Measurements from ENCODE around the gene HAUS2. TPM values are rescaled to one million over a fixed set of nuclear protein-coding genes. Genes with fewer than 3 reads are reported as not detected.

The HAUS2 gene
- total and polyA plus RNA-seq, 2 of the 4 experiments (the other 2 are of a cell fraction): 18.4 to 22.4 TPM

- Histone ChIP-seq H2BK120ac (ENCODE audit: low read depth, low read length) (no peak overlapping the region), H2BK20ac (ENCODE audit: low read depth, low read length) (no peak overlapping the region), H3K9ac (ENCODE audit: low read depth, low read length) (no peak overlapping the region), H3K4ac (ENCODE audit: low read depth, low read length) (no peak overlapping the region), H3K4me3 (ENCODE audit: insufficient read depth, low read depth, low read length) (no peak overlapping the region), H3K27ac (ENCODE audit: insufficient read depth, low read length) (no peak overlapping the region), H4K5ac (ENCODE audit: low read depth, low read length) (no peak overlapping the region), H2BK15ac (ENCODE audit: low read depth, low read length) (no peak overlapping the region), H3K36me3 (ENCODE audit: control insufficient read depth, insufficient read depth, low read length) (peaks cover 3% of the 10 kb centered on the region; the same call in 1 of the 2 replicates), H3K9me3 (ENCODE audit: control insufficient read depth, insufficient read depth, low read length) (no peaks in the 10 kb centered on the region), H3K18ac (ENCODE audit: low read depth, low read length) (no peak overlapping the region), H3K4me1 (ENCODE audit: control insufficient read depth, insufficient read depth, low read length) (no peaks in the 10 kb centered on the region), H3K14ac (replicated peaks; ENCODE audit: low read depth, low read length) (no peak overlapping the region), H2AK9ac (replicated peaks; ENCODE audit: low read depth, low read length, poor library complexity) (no peak overlapping the region), H3K27me3 (ENCODE audit: control insufficient read depth, insufficient read depth, low read length) (no peaks in the 10 kb centered on the region), H2BK5ac (ENCODE audit: low read depth, low read length, poor library complexity, severe bottlenecking) (no peak overlapping the region), H2AK5ac (ENCODE audit: low read depth, low read length) (no peak overlapping the region), H3K23ac (ENCODE audit: low read depth, low read length) (no peak overlapping the region), H3K79me1 (ENCODE audit: low read depth in 1 of 2, low read length in 2 of 2) (0 out of 4 replicates have a peak, but pooled peaks cover 0 to 4% of the 10 kb centered on the region in 2 experiments), H3K9me1 (ENCODE audit: insufficient read depth, low read length) (0 out of 2 replicates have a peak, but pooled peaks cover 3% of the 10 kb centered on the region), H4K20me1 (ENCODE audit: insufficient read depth, low read length) (no peaks in the 10 kb centered on the region), H4K8ac (ENCODE audit: low read depth in 2 of 2, low read length in 2 of 2) (no peak overlapping the region), H3K4me2 (ENCODE audit: low read depth, low read length) (no peak overlapping the region), H3K56ac (ENCODE audit: extremely low read depth, insufficient read depth, low read length) (no peak overlapping the region), H2AFZ (replicated peaks; ENCODE audit: low read length, poor library complexity) (no peak overlapping the region), H4K91ac (ENCODE audit: insufficient read depth, low read depth, low read length) (no peak overlapping the region)
- TF ChIP-seq CEBPB (IDR thresholded peaks at IDR 0.05; ENCODE audit: low read depth, low read length) (no peak), BHLHE40 (IDR thresholded peaks at IDR 0.05; ENCODE audit: low read depth, low read length) (no peak), FOS (IDR thresholded peaks at IDR 0.05; ENCODE audit: low read depth, low read length) (no peak), NFE2L2 (IDR thresholded peaks at IDR 0.05; ENCODE audit: low read depth, low read length) (no peak), RAD21 (IDR thresholded peaks at IDR 0.05; ENCODE audit: low read length) (no peak), ELK1 (IDR thresholded peaks at IDR 0.05; ENCODE audit: borderline replicate concordance, low read depth, low read length) (no peak), RFX5 (IDR thresholded peaks at IDR 0.05; ENCODE audit: low read depth, low read length) (no peak), RCOR1 (IDR thresholded peaks at IDR 0.05; ENCODE audit: insufficient replicate concordance, low read length) (no peak), MAZ (IDR thresholded peaks at IDR 0.05; ENCODE audit: borderline replicate concordance, low read depth, low read length) (no peak)
- dilution Hi-C loops (cut with HindIII; ENCODE audit: low sequenced_read_pairs, unreplicated experiment) (no loop called here), in situ Hi-C loops (cut with MboI; ENCODE audit: low sequenced_read_pairs) (no loop called here), intact Hi-C loops (cut with micrococcal nuclease) (no loop called here)
- no CpG with 5 or more reads among the region's 2 CpGs for WGBS, 2 experiments (ENCODE audit: extremely low coverage in 2 of 2, insufficient read length in 1 of 2)
- ChIA-PET CTCF (no interaction called here), POLR2A (ENCODE audit: unreplicated experiment) (no interaction called here)
- no TSS peak for BruUV-seq (replicated peaks)
- DNase-seq: no peak
- ATAC-seq (ENCODE audit: low read depth): no peak
Observed at GRCh38 chr15:42616107-42616506, 67.5 kb downstream of the HAUS2 start.

Other genes starting within 250 kb of the HAUS2 start
- under 0.01 and 1.4 TPM in 2 replicates for gene CAPN3, start 189.3 kb upstream of the HAUS2 start, total RNA-seq (2012; rRNA removed)
- gene CAPN3, start 189.3 kb upstream of the HAUS2 start, polyA plus RNA-seq (2012; rRNA removed): 1.0 and 1.1 TPM in 2 replicates
- gene ZNF106, start 57.7 kb upstream of the HAUS2 start, total RNA-seq (2012; rRNA removed): 87.5 and 107 TPM in 2 replicates
- gene ZNF106, start 57.7 kb upstream of the HAUS2 start, polyA plus RNA-seq (2012; rRNA removed): 19.2 TPM in 2 replicates
- gene SNAP23, start 53.2 kb upstream of the HAUS2 start, total RNA-seq (2012; rRNA removed): 36.0 and 72.5 TPM in 2 replicates
- gene SNAP23, start 53.2 kb upstream of the HAUS2 start, polyA plus RNA-seq (2012; rRNA removed): 37.2 and 45.5 TPM in 2 replicates
- gene LRRC57, start within 50 bp of the HAUS2 start, total RNA-seq (2012; rRNA removed): 9.5 and 10.0 TPM in 2 replicates
- gene LRRC57, start within 50 bp of the HAUS2 start, polyA plus RNA-seq (2012; rRNA removed): 7.4 and 11.3 TPM in 2 replicates
- 3.1 and 3.2 TPM in 2 replicates for gene STARD9, start 26.8 kb downstream of the HAUS2 start, total RNA-seq (2012; rRNA removed)
- gene STARD9, start 26.8 kb downstream of the HAUS2 start, polyA plus RNA-seq (2012; rRNA removed): 2.0 and 2.2 TPM in 2 replicates
- 4.7 TPM in 2 replicates for gene CDAN1, start 188.3 kb downstream of the HAUS2 start, total RNA-seq (2012; rRNA removed)
- gene CDAN1, start 188.3 kb downstream of the HAUS2 start, polyA plus RNA-seq (2012; rRNA removed): 5.6 and 6.3 TPM in 2 replicates

Measured in IMR-90 (cell line).